Measurements from ENCODE around the gene DNAH7.

DNAH7 gene

DNA sequence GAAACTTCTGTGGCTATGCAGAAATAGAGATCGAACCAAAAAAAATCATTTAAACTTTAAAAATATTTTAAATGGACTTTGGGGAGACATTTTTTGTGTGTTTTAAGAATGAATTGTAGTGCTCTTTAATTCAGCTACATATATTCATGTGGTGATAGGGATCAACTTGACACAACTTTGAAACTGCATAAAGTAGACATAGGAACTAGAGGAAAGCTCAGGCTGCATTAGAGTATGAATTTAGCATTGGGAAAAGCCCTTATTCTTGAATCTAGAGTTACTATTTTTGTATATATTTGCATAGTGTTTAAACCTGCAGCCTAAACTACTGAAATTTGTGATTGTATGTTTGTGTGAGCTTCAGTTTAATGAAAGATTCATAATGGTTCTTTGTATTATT lies 333.3 kb downstream of the DNAH7 start:
- Histone ChIP-seq H3K79me2 (no peaks in the 10 kb centered on the region), H3K9ac (no peak overlapping the region), H3K9me3 (ENCODE audit: control insufficient read depth, low read length) (no peaks in the 10 kb centered on the region), H3K4me2 (ENCODE audit: low read length) (no peak overlapping the region), H3K27ac (no peak overlapping the region), H2AFZ (no peak overlapping the region), H3K27me3 (ENCODE audit: control insufficient read depth, insufficient read depth, low read length) (no peaks in the 10 kb centered on the region), H3K36me3 (ENCODE audit: control insufficient read depth, insufficient read depth, low read length) (no peaks in the 10 kb centered on the region), H3K4me3 (ENCODE audit: low read depth, low read length) (no peak overlapping the region), H3K4me1 (no peaks in the 10 kb centered on the region)
- TF ChIP-seq, protein P1, sequence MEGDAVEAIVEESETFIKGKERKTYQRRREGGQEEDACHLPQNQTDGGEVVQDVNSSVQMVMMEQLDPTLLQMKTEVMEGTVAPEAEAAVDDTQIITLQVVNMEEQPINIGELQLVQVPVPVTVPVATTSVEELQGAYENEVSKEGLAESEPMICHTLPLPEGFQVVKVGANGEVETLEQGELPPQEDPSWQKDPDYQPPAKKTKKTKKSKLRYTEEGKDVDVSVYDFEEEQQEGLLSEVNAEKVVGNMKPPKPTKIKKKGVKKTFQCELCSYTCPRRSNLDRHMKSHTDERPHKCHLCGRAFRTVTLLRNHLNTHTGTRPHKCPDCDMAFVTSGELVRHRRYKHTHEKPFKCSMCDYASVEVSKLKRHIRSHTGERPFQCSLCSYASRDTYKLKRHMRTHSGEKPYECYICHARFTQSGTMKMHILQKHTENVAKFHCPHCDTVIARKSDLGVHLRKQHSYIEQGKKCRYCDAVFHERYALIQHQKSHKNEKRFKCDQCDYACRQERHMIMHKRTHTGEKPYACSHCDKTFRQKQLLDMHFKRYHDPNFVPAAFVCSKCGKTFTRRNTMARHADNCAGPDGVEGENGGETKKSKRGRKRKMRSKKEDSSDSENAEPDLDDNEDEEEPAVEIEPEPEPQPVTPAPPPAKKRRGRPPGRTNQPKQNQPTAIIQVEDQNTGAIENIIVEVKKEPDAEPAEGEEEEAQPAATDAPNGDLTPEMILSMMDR (IDR thresholded peaks at IDR 0.05): no peak

DNA sequence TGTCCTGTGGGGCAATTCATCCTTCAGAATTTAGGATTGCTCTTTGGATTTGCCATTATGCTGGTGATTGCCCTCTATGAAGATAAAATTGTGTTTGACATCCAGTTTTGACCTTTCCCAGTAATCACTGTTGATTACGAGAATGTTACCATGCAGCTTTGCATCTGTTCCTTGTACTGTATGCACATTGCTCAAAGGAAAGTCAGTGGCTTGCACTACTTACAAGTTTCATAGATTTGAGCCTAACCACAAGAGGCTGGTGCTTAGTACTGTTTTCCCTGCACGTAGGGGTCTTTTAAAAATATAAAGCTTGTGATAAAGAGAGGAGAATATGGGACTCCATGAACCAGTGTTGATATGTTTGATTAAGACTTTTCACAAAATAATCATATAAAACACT lies 333.7 kb downstream of the DNAH7 start:
- Histone ChIP-seq H3K9me3 (ENCODE audit: control insufficient read depth, low read length) (no peaks in the 10 kb centered on the region), H3K4me1 (no peaks in the 10 kb centered on the region), H3K79me2 (no peaks in the 10 kb centered on the region), H3K4me2 (ENCODE audit: low read length) (no peak overlapping the region), H2AFZ (no peak overlapping the region), H3K36me3 (ENCODE audit: control insufficient read depth, insufficient read depth, low read length) (no peaks in the 10 kb centered on the region), H3K4me3 (ENCODE audit: low read depth, low read length) (no peak overlapping the region), H3K9ac (no peak overlapping the region), H3K27me3 (ENCODE audit: control insufficient read depth, insufficient read depth, low read length) (no peaks in the 10 kb centered on the region), H3K27ac (no peak overlapping the region)
- TF ChIP-seq, protein P1 (IDR thresholded peaks at IDR 0.05): no peak

- Histone ChIP-seq H3K4me3 (ENCODE audit: low read depth, low read length) (no peak overlapping the region), H3K4me2 (ENCODE audit: low read length) (no peak overlapping the region), H3K4me1 (no peaks in the 10 kb centered on the region), H3K36me3 (ENCODE audit: control insufficient read depth, insufficient read depth, low read length) (no peaks in the 10 kb centered on the region), H3K79me2 (no peaks in the 10 kb centered on the region), H3K27me3 (ENCODE audit: control insufficient read depth, insufficient read depth, low read length) (no peaks in the 10 kb centered on the region), H3K9ac (no peak overlapping the region), H3K9me3 (ENCODE audit: control insufficient read depth, low read length) (no peaks in the 10 kb centered on the region), H3K27ac (no peak overlapping the region), H2AFZ (no peak overlapping the region)
- TF ChIP-seq, protein P1 (IDR thresholded peaks at IDR 0.05): no peak
Measured at GRCh38 chr2:195734395-195734794, 334.2 kb downstream of the DNAH7 start.

- no peaks in the 10 kb centered on the region for H3K27me3 ChIP-seq (ENCODE audit: control insufficient read depth, insufficient read depth, low read length)
- TF ChIP-seq, protein P1 (IDR thresholded peaks at IDR 0.05): no peak
Measured at GRCh38 chr2:195733831-195734230, 334.8 kb downstream of the DNAH7 start.

GRCh38 chr2:195732574-195732973 lies 336.1 kb downstream of the DNAH7 start:
- no peaks in the 10 kb centered on the region for H3K4me1 ChIP-seq
- no peak overlapping the region for H3K9ac ChIP-seq
- H3K4me2 ChIP-seq (ENCODE audit: low read length): no peak overlapping the region
- H3K79me2 ChIP-seq: no peaks in the 10 kb centered on the region
- TF ChIP-seq, protein P1 (IDR thresholded peaks at IDR 0.05): no peak
- no peak overlapping the region for H2AFZ ChIP-seq
- H3K4me3 ChIP-seq (ENCODE audit: low read depth, low read length): no peak overlapping the region
- no peaks in the 10 kb centered on the region for H3K36me3 ChIP-seq (ENCODE audit: control insufficient read depth, insufficient read depth, low read length)
- H3K27me3 ChIP-seq (ENCODE audit: control insufficient read depth, insufficient read depth, low read length): no peaks in the 10 kb centered on the region
- H3K9me3 ChIP-seq (ENCODE audit: control insufficient read depth, low read length): no peaks in the 10 kb centered on the region
- H3K27ac ChIP-seq: no peak overlapping the region

More at GRCh38 chr2:195733831-195734230, 334.8 kb downstream of the DNAH7 start:
- H3K9ac ChIP-seq: no peak overlapping the region
- no peak overlapping the region for H3K4me2 ChIP-seq (ENCODE audit: low read length)
- no peaks in the 10 kb centered on the region for H3K9me3 ChIP-seq (ENCODE audit: control insufficient read depth, low read length)
- no peaks in the 10 kb centered on the region for H3K79me2 ChIP-seq
- no peaks in the 10 kb centered on the region for H3K4me1 ChIP-seq
- no peak overlapping the region for H2AFZ ChIP-seq
- H3K4me3 ChIP-seq (ENCODE audit: low read depth, low read length): no peak overlapping the region
- no peaks in the 10 kb centered on the region for H3K36me3 ChIP-seq (ENCODE audit: control insufficient read depth, insufficient read depth, low read length)
- H3K27ac ChIP-seq: no peak overlapping the region

Data from parathyroid adenoma (tissue), 2 donors.